HCT116 (cell line): ENCODE measurements around the gene FOSB.

Experiments
- EZH2 ChIP-seq: fragments of 200-600 bp; sonication (generic); IDR thresholded peaks from 2 replicates; pipeline ENCODE4 v1.6.1; 2017; ENCODE audit warnings: antibody characterized with exemption, mixed run types
- EZH2phosphoT487 ChIP-seq: fragments of 200-600 bp; IDR thresholded peaks from 2 replicates; pipeline ENCODE4 v1.6.1; 2018; ENCODE audit warnings: antibody characterized with exemption, borderline replicate concordance
- FOSL1 ChIP-seq: IDR thresholded peaks from 2 replicates; pipeline ENCODE4 v1.6.1; 2012; ENCODE audit warnings: low read depth
- POLR2A ChIP-seq: IDR thresholded peaks from 2 replicates; pipeline ENCODE4 v1.7.0; 2011; ENCODE audit warnings: borderline replicate concordance; ENCODE audit not compliant: insufficient read depth, insufficient read length; ENCODE audit errors: extremely low read depth
- POLR2AphosphoS5 ChIP-seq: IDR thresholded peaks from 2 replicates; pipeline ENCODE4 v1.6.1; 2011; ENCODE audit warnings: mild to moderate bottlenecking, low read depth, low read length, moderate library complexity
- SIN3A ChIP-seq: IDR thresholded peaks from 2 replicates; pipeline ENCODE4 v1.6.1; 2012; ENCODE audit warnings: low read depth
- SRF ChIP-seq: IDR thresholded peaks from 2 replicates; pipeline ENCODE4 v1.6.1; 2012; ENCODE audit warnings: low read depth
- ZBTB33 ChIP-seq: IDR thresholded peaks from 2 replicates; pipeline ENCODE4 v1.6.1; 2011; ENCODE audit warnings: mild to moderate bottlenecking, low read length, moderate library complexity; ENCODE audit not compliant: insufficient replicate concordance; ENCODE audit errors: extremely low read depth
- ZFX ChIP-seq: fragments of 450-650 bp; IDR thresholded peaks from 2 replicates; pipeline ENCODE4 v1.6.1; 2017
- ZNF274 ChIP-seq: fragments of 200-500 bp; sonication (Bioruptor generic); IDR thresholded peaks from 2 replicates; pipeline ENCODE4 v1.6.1; 2014; ENCODE audit warnings: mild to moderate bottlenecking, low read depth, low read length, inconsistent platforms
- TF ChIP-seq, protein P1 (sequence below): IDR thresholded peaks from 2 replicates; pipeline ENCODE4 v1.6.1; 2012
- TF ChIP-seq, protein P2 (sequence below), 3 experiments: fragments of 200-600 bp in 1 of 3; sonication (generic) in 1 of 3; IDR thresholded peaks in 2 of 3; conservative IDR thresholded peaks in 1 of 3; 2 replicates each; pipeline ENCODE4 v1.5.1; 2012 to 2017; ENCODE audit warnings: low read depth in 2 of 3, low read length in 2 of 3, antibody characterized with exemption in 1 of 3, borderline replicate concordance in 1 of 3, control low read depth in 1 of 3, mild to moderate bottlenecking in 1 of 3, mixed read lengths in 1 of 3, mixed run types in 1 of 3, moderate library complexity in 1 of 3; ENCODE audit not compliant: insufficient read depth in 1 of 3
- TF ChIP-seq, protein P3 (sequence below): IDR thresholded peaks from 2 replicates; pipeline ENCODE4 v1.6.1; 2012; ENCODE audit warnings: low read depth

DNA sequence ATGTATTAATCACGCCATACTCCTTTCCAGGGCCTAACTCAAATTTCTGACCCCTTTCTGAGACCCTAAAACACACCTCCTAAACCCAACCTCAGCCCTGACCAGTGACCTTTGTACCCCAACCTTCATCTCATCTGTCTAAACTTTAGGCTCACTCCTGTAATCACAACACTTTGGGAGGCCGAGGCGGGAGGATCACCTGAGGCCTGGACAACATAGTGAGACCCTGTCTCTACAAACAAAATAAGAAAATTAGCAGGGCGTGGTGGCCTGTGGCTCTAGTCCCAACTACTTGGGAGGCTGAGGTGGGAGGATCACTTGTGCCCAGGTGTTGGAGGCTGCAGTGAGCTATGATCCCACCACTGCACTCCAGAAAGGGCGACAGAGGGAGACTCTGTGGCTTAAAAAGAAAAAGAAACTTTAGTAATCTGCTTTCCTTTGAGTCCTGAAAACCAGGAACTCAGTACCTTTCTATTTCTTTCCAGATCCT is 24.4 kb downstream of the FOSB start:
- TF ChIP-seq POLR2A, result no peak
- TF ChIP-seq ZFX, result no peak
- TF ChIP-seq ZNF274, result no peak
- TF ChIP-seq, protein P1, sequence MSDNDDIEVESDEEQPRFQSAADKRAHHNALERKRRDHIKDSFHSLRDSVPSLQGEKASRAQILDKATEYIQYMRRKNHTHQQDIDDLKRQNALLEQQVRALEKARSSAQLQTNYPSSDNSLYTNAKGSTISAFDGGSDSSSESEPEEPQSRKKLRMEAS, result no peak
- TF ChIP-seq, protein P2, sequence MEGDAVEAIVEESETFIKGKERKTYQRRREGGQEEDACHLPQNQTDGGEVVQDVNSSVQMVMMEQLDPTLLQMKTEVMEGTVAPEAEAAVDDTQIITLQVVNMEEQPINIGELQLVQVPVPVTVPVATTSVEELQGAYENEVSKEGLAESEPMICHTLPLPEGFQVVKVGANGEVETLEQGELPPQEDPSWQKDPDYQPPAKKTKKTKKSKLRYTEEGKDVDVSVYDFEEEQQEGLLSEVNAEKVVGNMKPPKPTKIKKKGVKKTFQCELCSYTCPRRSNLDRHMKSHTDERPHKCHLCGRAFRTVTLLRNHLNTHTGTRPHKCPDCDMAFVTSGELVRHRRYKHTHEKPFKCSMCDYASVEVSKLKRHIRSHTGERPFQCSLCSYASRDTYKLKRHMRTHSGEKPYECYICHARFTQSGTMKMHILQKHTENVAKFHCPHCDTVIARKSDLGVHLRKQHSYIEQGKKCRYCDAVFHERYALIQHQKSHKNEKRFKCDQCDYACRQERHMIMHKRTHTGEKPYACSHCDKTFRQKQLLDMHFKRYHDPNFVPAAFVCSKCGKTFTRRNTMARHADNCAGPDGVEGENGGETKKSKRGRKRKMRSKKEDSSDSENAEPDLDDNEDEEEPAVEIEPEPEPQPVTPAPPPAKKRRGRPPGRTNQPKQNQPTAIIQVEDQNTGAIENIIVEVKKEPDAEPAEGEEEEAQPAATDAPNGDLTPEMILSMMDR (IDR thresholded peaks at IDR 0.05 in 2 of 3, conservative IDR thresholded peaks at IDR 0.05 in 1 of 3; ENCODE audit: borderline replicate concordance in 1 of 3, insufficient read depth in 1 of 3, low read depth in 2 of 3, low read length in 2 of 3), result no peak
- no peak for TF ChIP-seq SIN3A
- TF ChIP-seq EZH2, result no peak
- no peak for TF ChIP-seq FOSL1
- TF ChIP-seq POLR2AphosphoS5, result no peak
- TF ChIP-seq, protein P3, sequence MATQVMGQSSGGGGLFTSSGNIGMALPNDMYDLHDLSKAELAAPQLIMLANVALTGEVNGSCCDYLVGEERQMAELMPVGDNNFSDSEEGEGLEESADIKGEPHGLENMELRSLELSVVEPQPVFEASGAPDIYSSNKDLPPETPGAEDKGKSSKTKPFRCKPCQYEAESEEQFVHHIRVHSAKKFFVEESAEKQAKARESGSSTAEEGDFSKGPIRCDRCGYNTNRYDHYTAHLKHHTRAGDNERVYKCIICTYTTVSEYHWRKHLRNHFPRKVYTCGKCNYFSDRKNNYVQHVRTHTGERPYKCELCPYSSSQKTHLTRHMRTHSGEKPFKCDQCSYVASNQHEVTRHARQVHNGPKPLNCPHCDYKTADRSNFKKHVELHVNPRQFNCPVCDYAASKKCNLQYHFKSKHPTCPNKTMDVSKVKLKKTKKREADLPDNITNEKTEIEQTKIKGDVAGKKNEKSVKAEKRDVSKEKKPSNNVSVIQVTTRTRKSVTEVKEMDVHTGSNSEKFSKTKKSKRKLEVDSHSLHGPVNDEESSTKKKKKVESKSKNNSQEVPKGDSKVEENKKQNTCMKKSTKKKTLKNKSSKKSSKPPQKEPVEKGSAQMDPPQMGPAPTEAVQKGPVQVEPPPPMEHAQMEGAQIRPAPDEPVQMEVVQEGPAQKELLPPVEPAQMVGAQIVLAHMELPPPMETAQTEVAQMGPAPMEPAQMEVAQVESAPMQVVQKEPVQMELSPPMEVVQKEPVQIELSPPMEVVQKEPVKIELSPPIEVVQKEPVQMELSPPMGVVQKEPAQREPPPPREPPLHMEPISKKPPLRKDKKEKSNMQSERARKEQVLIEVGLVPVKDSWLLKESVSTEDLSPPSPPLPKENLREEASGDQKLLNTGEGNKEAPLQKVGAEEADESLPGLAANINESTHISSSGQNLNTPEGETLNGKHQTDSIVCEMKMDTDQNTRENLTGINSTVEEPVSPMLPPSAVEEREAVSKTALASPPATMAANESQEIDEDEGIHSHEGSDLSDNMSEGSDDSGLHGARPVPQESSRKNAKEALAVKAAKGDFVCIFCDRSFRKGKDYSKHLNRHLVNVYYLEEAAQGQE, result no peak
- TF ChIP-seq ZBTB33, result no peak
- no peak for TF ChIP-seq SRF
- TF ChIP-seq EZH2phosphoT487, result no peak
